T-helper 2 cell (primary cell): ENCODE results near the gene IKZF3.
"Not testable (repeated sequence)": the region's sequence is repeated elsewhere in the genome, so short reads cannot be mapped to it uniquely, and the experiment has no call there.

Experiments used
- DNase-seq, 5 experiments: peaks; one replicate each; pipeline versions ENCODE4 v3.0.0 to v3.0.0-alpha.2; 2012 to 2022

Gene IKZF3

GRCh38 chr17:39754958-39755553 lies 109.1 kb downstream of the IKZF3 start:
- DNase-seq = no peak

DNA sequence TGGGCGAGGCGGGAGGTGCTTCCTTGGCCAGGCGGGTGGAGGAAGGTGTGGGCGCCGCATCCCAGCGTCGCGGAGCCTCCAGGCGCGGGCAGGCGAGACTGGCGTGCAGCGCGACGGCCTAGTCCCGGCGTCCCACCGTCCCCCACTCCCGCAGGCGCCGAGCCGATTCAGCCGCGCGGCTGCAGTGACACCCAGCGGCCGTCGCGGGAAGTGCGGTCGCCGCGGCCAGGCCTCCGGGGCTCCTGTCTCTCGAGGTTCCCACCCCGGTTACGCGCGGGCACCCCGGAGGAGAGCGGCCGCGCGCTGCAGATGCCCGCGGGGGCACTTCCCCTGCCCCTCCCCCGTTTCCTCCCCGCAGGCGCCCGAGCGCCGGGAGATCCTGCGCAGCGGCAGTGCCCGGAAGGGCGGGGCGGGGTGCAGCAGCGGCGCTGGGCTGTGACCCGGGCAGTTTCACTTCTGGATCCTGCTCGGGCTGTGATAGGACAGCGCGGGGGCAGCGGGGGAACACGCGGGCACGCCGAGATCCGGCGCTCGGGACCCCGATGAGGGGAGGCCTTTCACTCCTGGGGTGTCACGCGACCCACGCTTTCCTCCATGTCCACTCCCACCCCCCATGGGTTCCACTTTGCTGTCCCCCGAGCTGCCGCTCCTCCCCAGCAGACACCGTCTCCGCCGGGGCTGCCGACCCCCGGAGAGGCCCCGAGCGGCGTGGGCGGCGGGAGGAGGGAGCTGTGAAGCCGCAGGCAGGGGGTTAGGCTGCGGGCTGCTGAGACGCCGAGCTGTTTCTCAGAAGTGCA lies 109.8 kb downstream of the IKZF3 start:
- DNase-seq = peak; percentile 90 to 100 (median 96)

- peak in 3 of 5 experiments; percentile 47 to 71 (median 67) for DNase-seq
These were observed 110.5 kb downstream of the IKZF3 start for GRCh38 chr17:39753514-39754160.

DNA sequence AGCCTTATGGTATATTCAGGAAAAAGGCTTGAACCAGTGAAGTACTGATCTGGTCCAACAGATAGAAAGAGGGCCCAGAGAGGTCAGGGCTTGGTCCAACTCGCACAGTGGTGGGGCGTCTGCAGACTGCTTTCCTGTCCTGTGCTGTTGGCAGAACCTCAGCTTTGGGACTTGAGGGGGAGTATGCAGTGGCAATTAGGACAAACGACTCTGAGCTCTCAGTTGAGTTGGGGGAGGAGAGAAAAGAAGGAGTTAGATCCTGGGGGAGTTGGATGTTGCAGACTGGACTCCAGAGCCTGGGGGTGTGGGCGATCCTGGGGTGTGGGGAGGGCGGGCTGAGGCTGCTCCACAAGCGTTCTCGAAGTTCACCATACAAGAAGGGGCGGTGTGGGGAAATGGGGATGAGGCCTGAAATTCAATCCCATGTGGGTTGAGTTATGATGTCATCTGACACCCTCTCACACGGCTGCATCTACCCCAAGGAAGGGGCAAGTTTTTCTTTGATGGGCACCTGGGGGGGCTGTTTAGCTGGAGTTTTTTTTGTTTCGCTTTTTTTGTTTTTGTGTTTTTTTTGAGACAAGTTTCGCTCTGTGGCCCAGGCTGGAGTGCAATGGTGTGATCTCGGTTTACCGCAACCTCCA lies 111.8 kb downstream of the IKZF3 start:
- DNase-seq = no peak

GRCh38 chr17:39751637-39752036 lies 112.5 kb downstream of the IKZF3 start:
- DNase-seq = no peak

DNA sequence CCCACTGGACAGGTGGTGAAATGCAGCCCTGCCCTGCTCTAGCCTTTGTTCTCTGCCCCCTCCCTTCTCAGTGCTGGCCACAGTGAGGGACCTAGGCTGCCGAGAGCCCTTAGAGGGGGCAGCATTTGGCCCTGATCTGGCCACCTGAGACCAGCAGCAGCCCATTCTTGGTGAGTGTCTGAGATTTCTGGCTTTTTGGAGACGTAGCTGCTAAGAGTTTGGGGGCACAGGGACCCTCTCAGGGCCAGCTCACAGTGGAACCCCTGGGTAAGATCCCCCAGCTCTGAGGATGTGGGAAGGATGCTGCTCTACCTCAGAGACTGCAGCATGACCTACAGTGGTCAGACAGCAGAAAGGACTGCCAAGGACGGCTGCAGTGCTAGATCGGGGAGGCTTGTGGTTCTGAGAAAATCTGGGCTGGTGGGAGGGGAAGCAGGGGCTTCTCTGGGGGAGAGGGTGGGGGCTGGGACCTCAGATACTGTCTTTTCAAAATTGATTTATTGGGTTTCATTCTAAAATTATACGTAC lies 113.0 kb downstream of the IKZF3 start:
- DNase-seq = no peak

DNA sequence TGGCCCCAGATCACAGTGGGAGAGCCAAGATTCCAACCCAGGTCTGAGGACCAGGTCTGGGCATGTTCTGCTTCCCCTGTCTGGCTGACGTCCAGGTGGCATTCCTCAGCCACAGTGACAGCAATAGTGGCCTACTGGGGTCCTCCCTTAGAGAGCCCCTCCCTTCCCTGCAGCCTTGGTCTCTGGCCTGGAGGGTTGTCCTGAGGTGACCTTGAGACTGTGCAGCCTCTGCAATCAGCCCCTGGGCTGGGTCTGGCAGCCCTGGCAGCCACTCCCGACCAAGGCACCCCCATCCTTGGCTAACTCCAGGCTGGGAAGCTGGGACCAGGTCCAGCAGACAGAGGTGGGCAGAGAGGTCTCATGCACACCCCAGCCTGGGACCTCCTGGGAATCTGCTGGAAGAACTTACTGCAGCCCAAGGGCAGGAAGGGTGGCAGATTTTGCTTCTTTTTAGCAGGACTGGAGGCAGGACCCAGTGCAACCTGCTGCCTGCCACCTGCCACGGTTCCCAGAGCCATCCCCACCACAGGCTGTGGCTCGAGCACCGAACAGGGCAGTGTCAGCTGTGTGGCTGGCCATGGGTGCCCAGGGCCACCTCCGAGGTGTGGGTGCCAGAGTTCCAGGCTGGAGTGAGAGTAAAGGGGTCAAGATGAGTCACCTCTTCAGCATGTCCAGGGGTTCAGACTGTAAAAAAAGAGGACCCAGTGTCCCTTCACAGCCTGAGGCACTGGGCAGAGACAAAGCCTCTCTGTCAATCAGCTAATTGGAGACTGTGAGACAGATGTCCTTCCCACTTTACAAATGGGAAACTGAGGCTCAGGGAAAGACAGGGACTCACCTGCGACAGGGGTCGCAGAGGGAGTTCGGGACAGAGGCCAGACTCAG lies 113.7 kb downstream of the IKZF3 start:
- no peak for DNase-seq

DNA sequence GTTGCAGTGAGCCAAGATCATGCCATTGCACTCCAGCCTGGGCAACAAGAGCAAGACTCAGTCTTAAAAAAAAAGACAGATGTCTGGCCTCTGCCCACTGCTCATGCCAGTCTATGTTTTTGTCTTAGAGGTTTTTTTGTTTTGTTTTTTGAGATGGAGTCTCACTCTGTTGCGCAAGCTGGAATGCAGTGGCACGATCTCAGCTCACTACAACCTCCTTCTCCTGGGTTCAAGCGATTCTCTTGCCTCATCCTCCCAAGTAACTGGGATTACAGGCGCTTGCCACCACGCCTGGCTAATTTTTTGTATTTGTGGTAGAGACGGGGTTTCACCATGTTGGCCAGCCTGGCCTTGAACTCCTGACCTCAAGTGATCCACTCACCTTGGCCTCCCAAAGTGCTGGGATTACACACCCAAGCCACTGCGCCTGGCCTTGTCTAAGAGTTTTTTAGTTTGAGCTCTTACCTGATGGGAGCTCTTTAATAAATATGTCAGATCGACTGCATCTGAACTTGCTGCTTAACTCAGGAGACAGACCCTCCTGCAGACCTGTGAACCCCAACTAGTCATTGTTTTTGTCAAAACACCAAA lies 115.6 kb downstream of the IKZF3 start:
- not testable (repeated sequence) for DNase-seq

DNA sequence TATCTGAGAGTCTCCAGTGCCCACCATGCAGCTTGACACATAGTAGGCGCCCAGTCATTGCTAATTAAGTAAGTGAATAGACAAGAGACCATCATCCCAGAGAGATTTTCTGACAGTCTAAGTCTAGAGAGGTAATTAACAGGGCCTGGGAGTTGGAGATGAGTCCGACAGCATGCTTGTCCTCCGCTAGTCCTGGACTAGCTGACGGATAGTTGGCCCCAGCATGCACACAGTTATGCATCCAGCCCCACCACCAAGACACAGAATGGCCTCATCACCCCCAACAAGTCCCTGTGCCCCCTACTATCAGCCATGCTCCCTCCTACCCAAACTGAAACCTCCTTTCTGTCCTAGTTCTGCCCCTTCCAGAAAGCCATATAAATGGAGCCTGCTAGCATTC lies 116.4 kb downstream of the IKZF3 start:
- no peak for DNase-seq

DNA sequence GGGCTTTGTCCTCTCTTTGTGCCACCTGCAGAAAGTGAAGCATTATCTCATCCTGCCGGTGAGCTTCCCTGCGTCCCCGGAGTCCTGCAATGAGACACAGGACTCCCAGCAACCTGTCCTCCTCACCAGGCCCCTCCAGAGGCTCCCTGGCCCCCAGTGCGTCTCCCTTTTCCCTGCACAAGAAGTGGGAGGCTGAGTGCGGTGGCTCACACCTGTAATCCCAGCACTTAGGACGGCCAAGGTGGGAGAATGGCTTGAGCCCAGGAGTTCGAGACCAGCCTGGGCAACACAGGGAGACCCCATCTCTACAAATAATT lies 118.0 kb downstream of the IKZF3 start:
- no peak for DNase-seq

GRCh38 chr17:39745335-39746144 lies 118.6 kb downstream of the IKZF3 start:
- no peak for DNase-seq

GRCh38 chr17:39744836-39745215 lies 119.3 kb downstream of the IKZF3 start:
- DNase-seq = no peak

DNA sequence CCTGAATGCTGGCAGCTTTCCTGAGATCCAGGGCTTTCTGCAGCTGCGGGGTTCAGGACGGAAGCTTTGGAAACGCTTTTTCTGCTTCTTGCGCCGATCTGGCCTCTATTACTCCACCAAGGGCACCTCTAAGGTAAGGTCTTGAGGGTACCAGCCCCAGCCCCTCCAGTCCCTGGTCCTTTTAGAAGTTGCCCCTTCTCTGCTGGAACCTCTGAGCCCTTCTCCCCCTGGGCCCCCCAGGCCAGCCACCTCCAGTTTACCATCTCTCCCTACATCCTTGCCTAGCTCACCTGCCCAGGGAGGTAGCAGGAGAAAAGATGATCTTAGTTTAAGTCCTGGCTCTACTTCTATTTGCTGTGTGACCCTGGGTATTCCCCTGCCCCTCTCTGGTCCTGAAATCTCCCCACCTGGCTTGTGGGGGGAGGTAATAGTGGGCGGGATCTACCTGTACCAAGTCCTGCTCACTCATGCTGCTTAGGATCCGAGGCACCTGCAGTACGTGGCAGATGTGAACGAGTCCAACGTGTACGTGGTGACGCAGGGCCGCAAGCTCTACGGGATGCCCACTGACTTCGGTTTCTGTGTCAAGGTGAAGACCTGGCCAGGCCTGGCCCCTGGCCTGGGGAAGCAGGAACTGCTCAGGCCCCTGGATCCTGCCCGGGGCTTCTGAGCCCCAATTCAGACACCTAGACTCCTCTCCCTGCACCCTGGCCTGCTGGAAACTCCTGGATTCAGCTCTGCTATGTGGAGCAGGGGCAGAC lies 119.9 kb downstream of the IKZF3 start:
- DNase-seq = no peak

GRCh38 chr17:39742856-39743436 lies 121.2 kb downstream of the IKZF3 start:
- no peak for DNase-seq

- no peak for DNase-seq
These were observed 121.8 kb downstream of the IKZF3 start for GRCh38 chr17:39742126-39742855.

DNA sequence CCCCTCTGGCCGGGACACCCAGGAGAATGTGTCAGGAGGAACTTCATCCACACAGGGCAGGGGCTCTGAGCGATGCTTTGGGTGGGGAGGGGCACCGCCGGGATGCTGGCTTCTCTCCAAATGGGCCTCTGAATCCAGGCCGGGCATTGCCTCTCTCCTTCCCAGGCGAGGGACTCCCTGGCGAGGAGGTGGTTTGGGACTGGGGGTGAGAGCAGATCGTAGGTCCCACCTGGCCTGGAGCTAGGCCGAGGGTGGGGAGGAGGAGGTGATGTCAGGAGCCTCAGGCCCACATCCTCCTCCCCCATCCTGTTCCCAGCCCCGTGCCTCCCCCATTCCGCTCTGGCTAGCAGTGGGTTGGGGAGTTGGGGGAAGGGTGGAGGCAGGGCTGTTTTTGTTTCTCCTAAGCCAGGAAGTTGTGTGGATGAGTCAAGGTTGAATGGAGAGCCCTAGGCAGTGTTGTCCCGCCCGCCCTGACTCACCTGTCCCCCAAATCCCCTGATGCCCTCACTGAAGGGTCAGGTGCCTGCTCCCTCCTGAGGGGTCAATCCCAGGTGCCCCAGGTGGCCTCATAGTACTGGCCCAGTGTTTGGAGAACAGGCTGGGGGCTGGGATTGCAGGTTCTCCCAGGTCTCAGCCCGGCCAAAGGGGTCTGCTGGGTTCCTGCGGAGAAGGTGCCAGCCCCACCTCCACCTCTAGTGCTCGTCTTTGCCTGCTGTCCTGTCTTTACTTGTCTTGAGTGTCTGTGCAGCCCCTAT lies 123.6 kb downstream of the IKZF3 start:
- DNase-seq = no peak

GRCh38 chr17:39739885-39740356 lies 124.2 kb downstream of the IKZF3 start:
- no peak for DNase-seq
